ENCODE data around the gene NET1.

NET1 gene

DNA sequence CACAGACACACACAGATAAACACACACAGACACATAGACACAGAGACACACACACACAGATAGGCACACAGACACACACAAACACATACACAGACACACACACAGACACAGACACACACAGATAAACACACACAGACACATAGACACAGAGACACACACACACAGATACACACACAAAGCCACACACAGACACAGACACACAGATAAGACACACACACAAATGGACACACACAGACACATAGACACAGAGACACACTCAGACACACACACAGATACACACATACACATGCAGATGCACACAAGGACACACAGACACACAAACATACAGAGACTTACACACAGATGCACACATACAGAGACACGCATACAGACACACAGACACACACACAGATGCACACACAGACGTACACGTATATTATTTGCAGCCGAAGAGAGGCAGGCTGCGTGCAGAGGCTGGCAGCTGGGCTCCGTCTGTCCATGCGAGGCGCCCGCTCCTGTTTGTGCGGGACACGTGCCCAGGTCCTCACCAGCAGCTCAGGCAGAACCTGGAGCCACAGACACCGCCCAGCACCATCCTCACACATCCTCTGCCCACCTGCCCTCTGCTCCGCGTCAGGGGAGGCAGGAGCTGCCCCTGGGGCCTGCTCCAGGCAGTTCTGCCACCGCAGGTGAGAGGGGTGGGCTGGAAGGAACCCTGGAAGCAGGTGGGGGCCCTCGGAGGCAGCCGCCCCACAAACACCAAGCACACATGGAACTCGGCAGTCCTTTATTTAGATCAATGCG is 85.8 kb downstream of the NET1 start:
- no peak for DNase-seq (ENCODE audit: low read depth in 3 of 3, low spot score in 1 of 3)

DNA sequence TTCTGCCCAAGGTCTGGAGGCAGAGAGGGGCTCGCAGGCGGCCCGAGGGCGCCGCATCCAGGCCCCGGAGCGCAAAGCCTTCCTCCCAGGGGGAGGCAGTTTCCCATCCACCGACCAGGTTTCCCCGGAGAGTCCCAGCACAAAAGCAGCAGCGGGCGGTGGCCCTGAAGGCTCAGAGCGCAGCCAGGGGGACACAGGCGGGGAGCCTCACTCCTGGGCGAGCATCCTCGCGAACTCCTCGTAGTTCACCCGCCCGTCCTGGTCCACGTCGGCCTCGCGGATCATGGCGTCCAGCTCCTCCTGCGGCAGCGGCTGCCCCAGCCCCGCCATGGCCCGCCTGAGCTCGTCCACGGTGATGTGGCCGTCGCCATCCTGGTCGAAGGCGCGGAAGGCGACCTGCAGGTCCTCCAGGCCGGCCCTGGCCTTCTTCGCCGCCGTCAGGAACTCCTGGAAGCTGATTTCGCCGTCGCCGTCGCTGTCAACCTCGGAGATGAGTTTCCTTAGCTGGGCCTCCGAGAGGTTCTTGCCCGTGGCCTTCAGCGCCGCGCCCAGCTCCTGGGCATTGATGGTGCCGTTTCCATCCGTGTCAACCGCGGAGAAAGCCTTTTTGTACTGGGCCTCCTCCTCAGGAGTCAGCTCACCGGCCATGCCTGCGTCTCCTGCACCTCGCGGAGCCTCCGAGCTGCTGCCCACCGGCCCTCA is 86.6 kb downstream of the NET1 start:
- no peak for DNase-seq (ENCODE audit: low read depth in 3 of 3, low spot score in 1 of 3)

DNA sequence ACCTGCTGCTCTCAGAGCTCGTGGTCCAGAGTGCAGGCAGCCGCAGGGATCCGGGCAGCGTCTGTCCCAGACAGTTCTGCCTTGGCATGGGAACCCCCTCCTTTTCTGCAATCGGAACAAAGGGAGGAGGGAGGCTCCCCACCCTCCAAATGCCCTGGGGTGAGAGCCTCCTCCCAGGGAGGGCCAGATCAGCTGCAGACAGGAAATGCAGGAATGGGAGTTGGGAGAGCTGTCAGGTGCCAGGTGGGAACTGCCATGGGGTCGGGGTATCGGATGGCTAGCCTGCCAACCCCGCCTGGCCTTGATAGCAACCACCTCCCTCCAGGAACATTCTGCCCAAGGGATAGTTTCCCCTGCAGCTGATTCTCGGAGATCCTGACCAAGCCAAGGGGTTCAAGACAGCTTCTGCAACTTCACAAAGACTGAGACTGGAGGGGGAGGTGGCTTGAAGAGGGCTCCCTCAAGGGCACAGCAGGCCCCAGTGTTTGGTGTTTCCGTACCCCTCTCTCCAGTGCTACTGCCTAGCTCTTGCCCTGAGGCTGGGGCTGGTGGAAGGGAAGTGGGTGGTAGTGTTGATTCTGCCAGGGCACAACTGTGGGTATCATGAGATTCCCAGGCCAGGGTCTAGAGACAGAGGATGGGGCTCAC is 87.3 kb downstream of the NET1 start, which contains the start of gene CALML5:
TSS of gene CALML5 (minus strand) at position 78 of the 648 bp plus-strand sequence. CDS start 132 bp downstream, outside the sequence.
- DNase-seq (ENCODE audit: low read depth in 3 of 3, low spot score in 1 of 3) = no peak

DNA sequence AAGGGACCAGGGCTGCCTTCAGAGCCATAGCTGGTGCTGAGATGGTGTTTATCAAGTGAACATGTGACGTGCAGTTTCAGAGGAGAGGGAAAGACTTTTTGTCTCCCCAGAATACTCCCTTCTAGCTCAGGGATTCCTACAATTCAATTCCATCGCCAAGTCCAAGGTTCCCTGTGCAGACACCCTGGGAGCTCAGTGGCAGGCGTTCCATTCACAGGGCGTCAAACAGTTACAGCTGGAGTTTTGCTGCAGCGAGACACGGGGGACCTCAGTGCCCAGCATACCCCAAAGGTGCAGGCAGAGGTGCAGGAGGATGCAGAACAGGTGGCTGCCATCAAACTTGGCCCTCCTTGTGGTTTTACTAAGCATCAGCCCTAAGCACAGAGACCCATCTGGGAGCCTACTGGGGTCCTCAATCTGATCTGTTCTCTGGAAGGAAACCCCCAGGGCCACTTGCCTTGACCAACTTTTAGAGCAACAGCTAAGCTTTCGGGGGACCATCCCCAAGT is 87.9 kb downstream of the NET1 start:
- no peak for DNase-seq (ENCODE audit: low read depth in 3 of 3, low spot score in 1 of 3)

DNA sequence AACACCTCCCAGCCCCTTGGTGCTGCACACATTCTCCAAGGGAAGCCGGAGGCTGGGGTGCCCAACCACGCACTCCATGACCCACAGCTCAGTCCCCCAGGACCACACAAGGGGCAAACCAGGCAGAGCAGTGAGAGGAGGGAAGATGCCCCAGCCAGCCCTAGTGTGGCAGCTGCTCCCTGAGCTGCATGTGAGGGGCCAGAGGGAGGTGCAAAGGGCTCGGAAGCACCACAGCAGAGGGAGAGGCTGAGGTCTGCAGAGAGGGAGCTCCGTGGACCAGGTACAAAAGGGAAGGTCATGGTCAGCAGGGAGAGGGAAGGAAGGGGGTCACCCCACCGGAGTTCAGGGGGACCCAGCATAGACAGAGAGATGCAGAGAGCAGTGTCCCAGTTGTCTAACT is 88.6 kb downstream of the NET1 start:
- DNase-seq (ENCODE audit: low read depth in 3 of 3, low spot score in 1 of 3) = no peak

DNA sequence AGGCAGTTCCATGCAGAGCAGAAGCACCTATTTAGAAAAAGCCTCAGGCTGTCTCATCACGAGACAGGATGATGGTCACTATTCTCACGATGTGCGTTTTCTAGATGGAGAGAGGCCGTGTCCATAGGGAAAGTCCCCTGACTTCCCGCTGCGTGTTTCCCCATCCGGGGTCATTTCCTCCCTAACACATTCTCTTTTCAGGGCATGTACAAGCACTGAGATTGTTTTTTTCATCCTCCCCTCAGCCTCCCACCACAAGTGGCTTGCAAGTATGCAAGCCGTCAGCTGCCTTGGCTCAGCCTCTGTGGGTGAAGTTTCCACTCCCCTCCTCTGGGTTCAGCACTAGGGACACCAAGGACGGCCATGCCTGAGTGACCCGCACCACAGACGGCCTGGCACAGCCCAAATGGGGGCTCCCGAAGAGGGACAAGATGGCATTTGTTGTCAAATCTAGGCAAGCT is 89.7 kb downstream of the NET1 start:
- no peak for DNase-seq (ENCODE audit: low read depth in 3 of 3, low spot score in 1 of 3)

DNA sequence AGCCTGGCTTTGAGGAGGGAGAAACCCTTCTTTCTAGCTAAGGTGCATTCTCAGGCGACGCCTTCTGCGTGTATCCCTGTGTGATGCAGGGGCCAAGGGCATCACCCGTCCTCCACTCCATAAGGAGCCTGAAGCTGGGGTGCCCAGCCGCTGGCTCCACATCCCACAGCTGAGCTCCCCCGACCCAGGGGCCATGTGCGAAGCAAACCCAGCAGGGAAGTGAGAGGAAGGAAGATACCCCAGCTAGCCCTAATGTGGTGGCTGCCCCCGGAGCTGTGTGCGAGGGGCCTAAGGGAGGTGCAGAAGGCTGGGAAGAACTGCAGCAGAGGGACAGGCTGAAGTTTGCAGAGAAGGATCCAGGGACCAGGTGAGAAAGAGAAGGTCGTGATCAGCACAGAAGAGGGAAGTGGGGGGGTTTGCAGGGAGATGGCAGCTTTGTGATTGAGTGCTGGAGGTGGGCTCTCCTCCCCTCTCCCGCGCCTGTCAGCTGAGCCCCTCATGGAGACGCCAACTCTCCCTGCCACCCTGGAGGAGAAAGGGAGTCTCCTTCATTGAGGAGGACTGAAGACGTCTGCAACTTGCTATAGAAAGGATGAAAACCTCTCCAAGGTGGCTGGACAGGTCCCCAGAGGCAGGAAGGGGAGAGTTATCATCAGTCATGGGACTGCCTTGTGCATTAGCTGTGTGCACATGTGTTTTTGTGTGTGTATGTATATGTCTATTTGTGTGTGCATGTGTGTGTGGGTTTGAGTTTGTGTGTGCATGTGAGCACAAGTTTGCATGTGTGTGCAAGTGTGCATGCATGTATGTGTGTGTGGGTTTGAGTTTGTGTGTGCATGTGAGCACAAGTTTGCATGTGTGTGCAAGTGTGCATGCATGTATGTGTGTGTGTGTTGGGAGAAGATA is 90.5 kb downstream of the NET1 start:
- no peak for DNase-seq (ENCODE audit: low read depth in 3 of 3, low spot score in 1 of 3)

DNA sequence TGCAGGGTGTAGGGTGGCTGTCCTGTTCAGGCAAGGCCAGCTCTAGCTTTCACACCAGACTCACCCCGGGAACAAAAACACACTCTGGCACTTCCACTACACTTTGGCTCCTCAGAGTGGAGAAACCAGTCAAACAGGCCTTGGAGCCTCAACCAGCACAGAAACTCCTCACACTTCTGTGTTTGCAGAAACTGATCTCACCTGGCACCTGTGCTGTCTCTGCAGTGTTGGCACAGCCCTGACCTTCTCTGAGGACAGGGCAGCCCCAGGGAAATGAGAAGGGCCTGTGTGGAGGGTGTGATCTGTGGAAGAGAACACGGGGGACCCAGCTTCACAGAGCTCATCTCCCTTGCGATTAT is 91.1 kb downstream of the NET1 start:
- no peak for DNase-seq (ENCODE audit: low read depth in 3 of 3, low spot score in 1 of 3)

DNA sequence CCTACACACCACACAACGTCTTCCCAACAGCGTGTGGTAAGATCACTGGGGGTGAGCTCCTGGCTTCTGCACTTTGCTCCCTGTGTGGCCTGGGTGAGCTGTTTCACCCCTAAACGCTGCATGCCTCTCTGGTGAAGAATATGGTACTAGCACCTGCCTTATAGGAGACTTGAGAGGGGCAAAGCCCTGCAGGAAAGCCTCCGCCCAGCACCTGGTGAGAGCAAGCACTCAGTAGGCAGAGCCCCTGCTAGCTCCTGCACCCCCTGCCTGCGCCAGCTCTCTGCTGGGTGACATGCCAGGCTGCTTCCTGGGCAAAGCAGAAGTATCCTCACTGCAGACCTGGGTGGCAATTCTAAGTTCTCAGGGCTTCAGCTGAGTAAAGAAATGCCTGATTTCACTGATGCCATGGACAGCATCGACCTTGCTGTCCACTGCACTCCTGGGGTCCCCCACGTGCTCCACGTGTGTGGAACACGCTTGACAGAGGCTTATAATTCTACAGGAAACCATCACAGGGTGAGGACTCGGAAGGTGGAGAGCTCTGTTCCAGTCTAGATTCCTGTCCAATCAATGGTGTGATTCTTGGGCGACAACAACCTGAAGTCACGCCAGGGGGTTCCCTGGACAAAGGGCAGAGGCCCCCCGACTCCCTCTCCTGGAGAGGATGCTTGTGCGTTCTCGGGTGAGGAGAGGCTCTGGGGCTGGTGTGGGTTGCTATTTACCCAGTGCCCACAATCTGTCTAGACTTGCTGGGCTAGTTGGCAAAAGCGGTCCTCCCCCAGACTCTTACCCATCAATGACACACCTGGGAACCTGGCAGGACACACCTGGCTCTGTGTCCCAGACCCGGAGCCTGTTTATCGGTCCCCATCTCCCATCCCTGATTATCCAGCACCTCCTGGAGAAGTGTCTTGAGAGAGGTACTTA is 92.1 kb downstream of the NET1 start:
- DNase-seq (ENCODE audit: low read depth in 3 of 3, low spot score in 1 of 3) = no peak

DNA sequence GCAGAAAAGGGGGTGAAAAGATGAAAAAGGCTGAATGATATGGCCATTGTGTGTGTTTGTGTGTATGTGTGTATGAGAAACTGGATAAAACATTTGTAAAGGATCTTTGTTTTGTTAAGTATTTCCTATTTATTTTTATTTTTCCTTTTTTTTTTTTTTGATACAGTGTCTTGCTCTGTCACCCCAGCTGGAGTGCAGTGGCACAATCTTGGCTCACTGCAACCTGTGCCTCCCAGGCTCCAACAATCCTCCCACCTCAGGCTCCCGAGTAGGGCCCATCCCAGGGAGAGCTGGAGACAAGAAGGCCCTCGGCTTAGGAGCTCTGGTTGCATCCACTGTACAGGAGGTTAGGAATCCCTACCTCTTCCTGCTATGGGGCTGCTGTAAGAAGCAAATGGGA is 93.9 kb downstream of the NET1 start:
- DNase-seq (ENCODE audit: low read depth in 3 of 3, low spot score in 1 of 3) = no peak

DNA sequence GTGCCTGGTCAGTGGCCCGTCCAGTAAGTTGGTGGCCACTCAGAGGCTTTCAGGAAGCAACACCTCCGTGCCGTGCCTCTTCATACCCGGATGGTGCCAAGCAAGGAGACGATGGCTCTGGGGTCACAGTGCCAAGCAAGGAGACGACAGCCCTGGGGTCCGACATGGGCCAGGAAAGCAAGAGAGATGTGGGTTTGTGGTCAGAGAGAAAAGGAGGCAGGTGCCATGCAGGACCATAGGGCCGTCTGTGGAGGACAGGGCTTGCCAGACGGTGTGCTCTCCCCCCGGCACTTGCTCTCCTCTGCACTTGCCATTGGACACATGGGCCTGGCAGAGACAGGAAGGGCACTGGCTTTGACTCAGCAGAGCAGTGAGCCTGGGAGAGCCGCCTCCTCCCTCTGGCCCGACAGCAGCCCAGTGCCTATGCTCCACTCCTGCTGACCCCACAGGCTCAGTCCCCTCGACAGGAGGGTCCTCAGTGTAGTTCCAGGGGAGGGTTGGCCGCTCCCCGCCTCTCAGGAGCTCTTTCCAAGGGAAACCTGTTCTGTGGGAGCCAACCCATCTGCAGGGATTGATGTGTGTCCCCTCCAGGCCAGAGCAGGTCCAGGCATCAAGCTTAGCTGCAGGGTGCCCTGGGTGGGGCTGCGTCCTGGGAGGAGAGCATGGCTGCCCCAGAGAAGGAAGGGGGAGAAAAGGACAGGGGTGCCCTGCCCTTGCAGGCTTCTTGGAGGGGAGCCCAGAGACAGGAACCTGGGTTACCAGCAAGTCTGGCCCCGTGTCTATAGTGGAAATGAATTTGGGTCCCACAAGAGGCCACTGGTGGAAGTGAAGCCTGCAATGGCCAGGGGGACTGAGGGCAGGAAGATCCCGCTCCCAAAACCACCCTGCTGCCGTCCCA is 94.6 kb downstream of the NET1 start:
- no peak for DNase-seq (ENCODE audit: low read depth in 3 of 3, low spot score in 1 of 3)

DNA sequence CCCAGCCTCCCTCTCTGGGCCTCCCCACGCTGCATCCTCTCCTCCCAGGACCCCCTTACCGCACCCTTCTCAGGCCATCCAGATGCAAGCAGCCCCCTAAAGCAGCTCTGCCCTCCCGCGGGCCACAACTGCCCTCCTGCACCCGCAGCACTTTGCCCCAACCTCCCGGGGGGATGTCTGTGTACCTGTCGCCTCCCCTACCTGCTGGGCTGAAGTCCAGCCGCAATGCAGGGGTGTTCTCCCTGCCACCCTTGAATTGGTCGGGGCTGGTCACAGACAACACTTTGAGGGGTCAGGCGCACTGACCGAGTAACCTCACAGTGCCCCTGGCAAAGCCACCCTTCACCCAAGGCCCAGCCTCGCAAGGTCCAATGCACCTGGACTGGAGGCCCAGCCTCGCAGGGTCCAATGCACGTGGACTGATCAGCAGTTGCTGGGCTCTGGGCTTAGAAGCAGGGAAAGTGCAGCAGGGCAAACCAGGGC is 95.3 kb downstream of the NET1 start:
- no peak for DNase-seq (ENCODE audit: low read depth in 3 of 3, low spot score in 1 of 3)

DNA sequence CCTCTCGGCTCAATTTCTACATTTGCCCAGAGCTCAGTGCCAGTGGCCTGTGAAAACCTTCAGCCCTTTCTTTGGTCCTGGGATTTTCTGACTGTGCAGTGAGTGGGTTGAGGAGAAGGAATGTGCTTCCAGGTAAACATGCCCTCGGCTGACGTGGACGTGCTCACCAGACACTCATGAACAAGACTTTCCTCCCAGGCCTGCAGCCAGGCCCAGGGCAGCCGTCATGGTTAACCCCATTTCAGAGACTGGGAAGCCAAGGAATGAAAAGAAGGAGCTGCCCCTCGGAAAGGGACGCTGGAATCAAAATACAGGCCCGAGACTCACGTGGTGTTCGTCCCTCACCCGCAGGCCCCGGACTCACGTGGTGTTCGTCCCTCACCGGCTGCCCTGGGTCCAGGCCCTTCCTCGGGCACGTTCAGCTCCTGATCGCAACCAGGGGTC is 95.8 kb downstream of the NET1 start:
- no peak for DNase-seq (ENCODE audit: low read depth in 3 of 3, low spot score in 1 of 3)

All from stimulated activated CD4-positive, alpha-beta T cell treated with anti-CD3 and anti-CD28 coated beads, TNF-alpha, amount 100 ng/mL, for 1 hour (primary cell).